Endothelial cell of umbilical vein (primary cell): Measurements from ENCODE around the gene PDHX. TPM values are rescaled to one million over a fixed set of nuclear protein-coding genes. Genes with fewer than 3 reads are reported as not detected.

Experiments
- BruUV-seq: library from RNA; stranded (reverse); fragments of 400-500 nt; replicated peaks from 2 replicates; lab custom pipeline; 2021; lab: Mats Ljungman, UMichigan
- CTCF ChIA-PET: fragments of 300-600, 350-600 bp; sonication (Branson Sonifier 250); formaldehyde crosslinking; loops from one replicate; lab custom pipeline; 2021; ENCODE audit warnings: antibody characterized with exemption, inconsistent platforms; lab: Charles Lee
- POLR2A ChIA-PET: fragments of 300-600, 350-600 bp; sonication (Branson Sonifier 250); formaldehyde crosslinking; loops from one replicate; lab custom pipeline; 2021; ENCODE audit warnings: antibody characterized with exemption, inconsistent platforms; lab: Charles Lee
- DNase-seq: peaks from one replicate; pipeline ENCODE4 v3.0.0-alpha.2; 2011; ENCODE audit warnings: low read depth, low spot score
- FAIRE-seq: peaks from 2 replicates; lab custom pipeline; 2011; peaks lifted over from hg19 to GRCh38; lab: Jason Lieb, UNC
- H2AFZ ChIP-seq: 2 replicates; pipeline ENCODE4 v1.6.0; 2012; ENCODE audit warnings: low read depth, low read length, control low read depth, inconsistent platforms
- H3K27ac ChIP-seq: 2 replicates; pipeline ENCODE4 v1.5.1; 2011; ENCODE audit warnings: low read depth, mild to moderate bottlenecking, control low read depth, low read length, moderate library complexity; ENCODE audit not compliant: insufficient read depth
- H3K27me3 ChIP-seq, 2 experiments: 2 replicates each; pipeline versions ENCODE4 v1.6.0 to v1.6.1; 2011; ENCODE audit warnings: low read length in 2 of 2, mixed read lengths in 1 of 2; ENCODE audit not compliant: control insufficient read depth in 2 of 2, insufficient read depth in 2 of 2
- H3K36me3 ChIP-seq, 2 experiments: 2 replicates in 1 of 2; 3 replicates in 1 of 2; pipeline ENCODE4 v1.5.1; 2011; ENCODE audit warnings: low read length in 2 of 2, mild to moderate bottlenecking in 1 of 2, moderate library complexity in 1 of 2; ENCODE audit not compliant: control insufficient read depth in 2 of 2, insufficient read depth in 2 of 2; ENCODE audit errors: extremely low read depth in 1 of 2
- H3K4me1 ChIP-seq: 3 replicates; pipeline ENCODE4 v1.5.1; 2011; ENCODE audit warnings: mild to moderate bottlenecking, low read length; ENCODE audit not compliant: control insufficient read depth, insufficient read depth; ENCODE audit errors: extremely low read depth
- H3K4me2 ChIP-seq: 2 replicates; pipeline ENCODE4 v1.6.1; 2011; ENCODE audit warnings: low read length, control low read depth, mixed read lengths; ENCODE audit not compliant: insufficient read depth
- H3K4me3 ChIP-seq, 3 experiments: fragments of 200-600 bp in 1 of 3; sonication (generic), shearing (Covaris generic) in 1 of 3; replicated peaks in 1 of 3; 2 replicates each; pipeline ENCODE4 v1.5.1; 2011 to 2016; ENCODE audit warnings: control low read depth in 3 of 3, low read length in 3 of 3, mild to moderate bottlenecking in 2 of 3, inconsistent platforms in 1 of 3, low read depth in 1 of 3, moderate library complexity in 1 of 3; ENCODE audit not compliant: insufficient read depth in 1 of 3
- H3K79me2 ChIP-seq: 2 replicates; pipeline ENCODE4 v1.6.0; 2012; ENCODE audit warnings: low read length, inconsistent platforms; ENCODE audit not compliant: control insufficient read depth, insufficient read depth
- H3K9ac ChIP-seq: replicated peaks from 2 replicates; pipeline ENCODE3; 2011; ENCODE audit warnings: low read length, control low read depth; ENCODE audit not compliant: insufficient read depth; ENCODE audit errors: extremely low read depth
- H3K9me1 ChIP-seq: replicated peaks from 3 replicates; pipeline ENCODE4 v1.6.0; 2011; ENCODE audit warnings: mild to moderate bottlenecking, low read length; ENCODE audit not compliant: control insufficient read depth, insufficient read depth; ENCODE audit errors: extremely low read depth
- H3K9me3 ChIP-seq: replicated peaks from 2 replicates; pipeline ENCODE4 v1.5.1; 2012; ENCODE audit warnings: low read length, inconsistent platforms; ENCODE audit not compliant: control insufficient read depth, insufficient read depth
- H4K20me1 ChIP-seq: replicated peaks from 2 replicates; pipeline ENCODE3; 2011; ENCODE audit warnings: mild to moderate bottlenecking, low read length; ENCODE audit not compliant: control insufficient read depth, insufficient read depth; ENCODE audit errors: extremely low read depth
- EZH2 ChIP-seq: IDR thresholded peaks from 2 replicates; pipeline ENCODE4 v1.6.1; 2012; ENCODE audit warnings: borderline replicate concordance, low read depth, mild to moderate bottlenecking, moderate library complexity, low read length, inconsistent platforms; ENCODE audit not compliant: severe bottlenecking
- FOS ChIP-seq: IDR thresholded peaks from 2 replicates; pipeline ENCODE4 v1.6.1; 2011; ENCODE audit warnings: mild to moderate bottlenecking, low read length, moderate library complexity, borderline replicate concordance; ENCODE audit not compliant: insufficient read depth
- GATA2 ChIP-seq: IDR thresholded peaks from 2 replicates; pipeline ENCODE4 v1.7.0; 2011; ENCODE audit warnings: low read depth, mild to moderate bottlenecking, moderate library complexity, mixed read lengths, low read length; ENCODE audit not compliant: insufficient read length, insufficient read depth
- JUN ChIP-seq: IDR thresholded peaks from 2 replicates; pipeline ENCODE4 v1.6.1; 2011; ENCODE audit warnings: borderline replicate concordance, low read depth; ENCODE audit not compliant: insufficient read length, insufficient read depth
- MAX ChIP-seq: IDR thresholded peaks from 2 replicates; pipeline ENCODE4 v1.6.1; 2011; ENCODE audit not compliant: insufficient read depth, insufficient read length
- MYC ChIP-seq: IDR thresholded peaks from one replicate; pipeline ENCODE4 v1.6.1; 2011; ENCODE audit warnings: mild to moderate bottlenecking, low read depth, low read length
- POLR2A ChIP-seq: IDR thresholded peaks from 2 replicates; pipeline ENCODE4 v1.6.1; 2012; ENCODE audit warnings: low read depth, mild to moderate bottlenecking, control low read depth, low read length
- POLR2AphosphoS5 ChIP-seq: IDR thresholded peaks from 2 replicates; pipeline ENCODE4 v1.6.1; 2012; ENCODE audit warnings: low read depth, mild to moderate bottlenecking, control low read depth, low read length, moderate library complexity; ENCODE audit not compliant: insufficient read depth
- dilution Hi-C: fragments of 300-500 bp; cut with MboI; formaldehyde crosslinking; loops from one replicate; pipeline ENCODE4 v1.15.0; 2019; ENCODE audit warnings: low sequenced_read_pairs; ENCODE audit not compliant: extremely low pct_ligation_motif_present
- intact Hi-C: fragments of 100-400 bp; cut with micrococcal nuclease; formaldehyde crosslinking; loops from one replicate; pipeline ENCODE4 v1.10.0; 2022
- polyA plus RNA-seq, 4 experiments: library from polyadenylated mRNA; depleted of rRNA in 3 of 4; stranded (reverse) in 3 of 4; unstranded in 1 of 4; fragments of >200 nt; gene quantifications; 2 replicates each; pipeline versions ENCODE4 v1.2.1 to v1.2.3, GENCODE V29; 2011 to 2012; ENCODE audit warnings: missing spikeins in 1 of 4
- total RNA-seq: library from RNA; stranded (reverse); gene quantifications from 2 replicates; pipeline ENCODE4 v1.2.3, GENCODE V29; 2021
- TF ChIP-seq, protein P1 (sequence below), 2 donors: IDR thresholded peaks; 1 replicate in 1 of 2; 2 replicates in 1 of 2; pipeline ENCODE4 v1.5.1; 2011; ENCODE audit warnings: low read length in 2 of 2, mild to moderate bottlenecking in 2 of 2, moderate library complexity in 2 of 2, control low read depth in 1 of 2, inconsistent platforms in 1 of 2, low read depth in 1 of 2; ENCODE audit not compliant: insufficient read depth in 1 of 2; ENCODE audit errors: extremely low read depth in 1 of 2

Gene PDHX
- total and polyA plus RNA-seq, 2 donors (not counting 3 experiments of a cell fraction or from before 2014, with no cell fraction given) = 10.5 to 30.5 TPM

DNA sequence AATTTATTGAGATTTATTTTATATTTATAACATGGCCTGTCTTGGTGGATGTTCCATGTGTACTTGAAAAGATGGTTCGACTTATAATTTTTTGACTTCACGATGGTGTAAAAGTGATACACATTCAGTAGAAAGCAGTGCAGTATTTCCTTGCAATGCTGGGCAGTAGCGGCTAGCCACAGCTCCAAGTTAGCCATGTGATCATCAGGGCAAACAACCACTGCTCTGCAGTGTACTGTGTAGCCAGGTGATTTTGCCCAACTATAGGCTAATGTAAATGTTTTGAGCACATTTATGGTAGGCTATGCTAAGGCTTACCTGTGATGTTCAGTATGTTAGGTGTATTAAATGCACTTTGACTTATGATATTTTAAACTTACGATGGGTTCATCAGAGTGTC lies 52.4 kb downstream of the PDHX start:
- no peak overlapping the region for H3K9ac ChIP-seq
- H3K27ac ChIP-seq = no peak overlapping the region
- TF ChIP-seq EZH2 = no peak
- TF ChIP-seq POLR2A = no peak
- TF ChIP-seq MAX = no peak
- TF ChIP-seq JUN = no peak
- TF ChIP-seq MYC = no peak
- TF ChIP-seq GATA2 = no peak
- TF ChIP-seq POLR2AphosphoS5 = no peak
- TF ChIP-seq, protein P1, sequence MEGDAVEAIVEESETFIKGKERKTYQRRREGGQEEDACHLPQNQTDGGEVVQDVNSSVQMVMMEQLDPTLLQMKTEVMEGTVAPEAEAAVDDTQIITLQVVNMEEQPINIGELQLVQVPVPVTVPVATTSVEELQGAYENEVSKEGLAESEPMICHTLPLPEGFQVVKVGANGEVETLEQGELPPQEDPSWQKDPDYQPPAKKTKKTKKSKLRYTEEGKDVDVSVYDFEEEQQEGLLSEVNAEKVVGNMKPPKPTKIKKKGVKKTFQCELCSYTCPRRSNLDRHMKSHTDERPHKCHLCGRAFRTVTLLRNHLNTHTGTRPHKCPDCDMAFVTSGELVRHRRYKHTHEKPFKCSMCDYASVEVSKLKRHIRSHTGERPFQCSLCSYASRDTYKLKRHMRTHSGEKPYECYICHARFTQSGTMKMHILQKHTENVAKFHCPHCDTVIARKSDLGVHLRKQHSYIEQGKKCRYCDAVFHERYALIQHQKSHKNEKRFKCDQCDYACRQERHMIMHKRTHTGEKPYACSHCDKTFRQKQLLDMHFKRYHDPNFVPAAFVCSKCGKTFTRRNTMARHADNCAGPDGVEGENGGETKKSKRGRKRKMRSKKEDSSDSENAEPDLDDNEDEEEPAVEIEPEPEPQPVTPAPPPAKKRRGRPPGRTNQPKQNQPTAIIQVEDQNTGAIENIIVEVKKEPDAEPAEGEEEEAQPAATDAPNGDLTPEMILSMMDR (IDR thresholded peaks at IDR 0.05; ENCODE audit: extremely low read depth in 1 of 2, insufficient read depth in 1 of 2, low read depth in 1 of 2, low read length in 2 of 2) = no peak
- no peak for TF ChIP-seq FOS
- no peaks in the 10 kb centered on the region for H4K20me1 ChIP-seq
- no peaks in the 10 kb centered on the region for H3K9me1 ChIP-seq
- dilution Hi-C loops (no loop called here), intact Hi-C loops (no loop called here)
- no peak overlapping the region for H3K4me3 ChIP-seq
- FAIRE-seq (no peak), DNase-seq (no peak)
- no peaks in the 10 kb centered on the region for H3K9me3 ChIP-seq
- no peaks in the 10 kb centered on the region for H3K27me3 ChIP-seq
- ChIA-PET CTCF (interaction anchor here (1.6 kb wide), 1 partner anchor 8 kb away, joined by 3 read pairs; no protein-coding TSS in a partner anchor), POLR2A (no interaction called here)
- H3K4me1 ChIP-seq = peaks cover 3% of the 10 kb centered on the region
- BruUV-seq = no TSS peak
- H3K79me2 ChIP-seq = no peaks in the 10 kb centered on the region
- no peak overlapping the region for H2AFZ ChIP-seq
- peaks cover 0 to 3% of the 10 kb centered on the region in 2 experiments for H3K36me3 ChIP-seq
- H3K4me2 ChIP-seq = no peak overlapping the region
